Activated CD8-positive, alpha-beta memory T cell treated with anti-CD3 and anti-CD28 coated beads for 36 hours (primary cell): Measurements from ENCODE around the gene EPOP. TPM values are rescaled to one million over a fixed set of nuclear protein-coding genes. Genes with fewer than 3 reads are reported as not detected.

Source experiments
- CTCF ChIA-PET: fragments of 350-600 bp; sonication (Branson Sonifier 250); formaldehyde crosslinking; loops from one replicate; lab custom pipeline; 2021; ENCODE audit warnings: antibody characterized with exemption; lab: Charles Lee
- POLR2A ChIA-PET: fragments of 350-600 bp; sonication (Branson Sonifier 250); formaldehyde crosslinking; loops from one replicate; lab custom pipeline; 2021; ENCODE audit warnings: antibody characterized with exemption; lab: Charles Lee
- total RNA-seq, 2 experiments: library from RNA; stranded (reverse); gene quantifications; one replicate each; pipeline ENCODE4 v1.2.3, GENCODE V29; 2021

Gene EPOP
- total RNA-seq, 2 experiments from 2014 or later, result 56.1 to 56.7 TPM

- POLR2A ChIA-PET, result no interaction called here
- CTCF ChIA-PET, result interaction anchor here (5.8 kb wide), 1 partner anchor 17 kb away, joined by 29 read pairs; no protein-coding TSS in a partner anchor
Observed at GRCh38 chr17:38693700-38694329, 19.1 kb upstream of the EPOP start.

DNA sequence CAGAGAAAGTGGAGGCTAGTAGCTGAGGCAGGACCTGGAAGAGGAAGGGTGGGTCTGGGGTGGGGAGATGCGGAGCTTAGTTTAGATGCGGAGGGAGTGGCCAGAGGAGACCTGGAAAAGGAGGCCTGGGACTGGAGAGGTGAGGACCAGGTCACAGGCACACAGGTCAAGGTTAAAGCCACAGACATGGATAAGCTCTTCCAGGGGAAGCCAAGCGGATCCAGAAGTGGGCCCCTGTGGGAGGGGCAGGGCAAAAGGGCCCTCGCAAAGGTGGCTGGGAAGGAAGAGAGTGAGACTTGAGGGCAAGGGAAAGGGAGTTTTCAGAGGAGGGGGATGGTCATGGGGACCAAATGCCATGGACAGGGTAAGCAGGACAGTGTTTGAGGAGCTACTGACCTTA is 16.4 kb upstream of the EPOP start:
- CTCF ChIA-PET, result interaction anchor here (0.8 to 2.6 kb wide), 2 partner anchors 14 to 44 kb away, joined by 3 to 8 read pairs; partner anchors contain the start of gene MLLT6
- POLR2A ChIA-PET, result no interaction called here

- CTCF ChIA-PET, result interaction anchor here (1.9 to 2.6 kb wide), 2 partner anchors 44 to 45 kb away, joined by 7 to 8 read pairs; no protein-coding TSS in a partner anchor
- POLR2A ChIA-PET, result no interaction called here
Observed at GRCh38 chr17:38690386-38690785, 15.6 kb upstream of the EPOP start.

GRCh38 chr17:38687286-38687685 is 12.5 kb upstream of the EPOP start:
- ChIA-PET POLR2A (interaction anchor here (0.5 to 0.7 kb wide), 2 partner anchors 161 to 415 kb away, joined by 3 to 6 read pairs; no protein-coding TSS in a partner anchor), CTCF (interaction anchor here (0.9 to 2.3 kb wide), 4 partner anchors 9 to 48 kb away, joined by 3 to 7 read pairs (median 4); no protein-coding TSS in a partner anchor)

DNA sequence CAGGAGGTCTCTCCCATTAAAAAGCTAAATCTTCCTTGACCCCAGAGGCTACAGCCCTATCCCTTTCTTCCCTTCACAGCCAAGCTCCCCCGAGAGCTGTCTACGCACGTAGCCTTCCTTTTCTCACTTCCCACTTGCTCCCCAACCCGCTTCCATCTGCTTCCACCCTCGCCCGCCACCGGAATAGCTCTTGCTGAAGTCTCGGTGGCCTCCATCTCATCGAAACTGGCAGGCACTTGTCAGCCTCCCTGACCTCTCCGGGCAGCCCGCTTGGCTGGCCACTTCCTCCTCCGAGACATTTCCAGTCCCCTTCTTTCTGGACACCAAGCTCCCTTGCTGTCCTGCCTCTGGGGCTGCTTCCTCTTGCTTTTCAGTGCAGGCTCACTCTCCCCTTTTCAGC is 10.7 kb upstream of the EPOP start:
- POLR2A ChIA-PET, result no interaction called here
- CTCF ChIA-PET, result interaction anchor here (1.0 to 1.5 kb wide), 3 partner anchors 9 to 43 kb away, joined by 3 read pairs; partner anchors contain the start of gene EPOP

GRCh38 chr17:38681096-38681495 is 6.3 kb upstream of the EPOP start:
- ChIA-PET CTCF (interaction anchor here (0.7 to 2.7 kb wide), 3 partner anchors 46 to 54 kb away, joined by 3 to 11 read pairs (median 3); no protein-coding TSS in a partner anchor), POLR2A (interaction anchor here (0.7 kb wide), 1 partner anchor 34 kb away, joined by 4 read pairs; no protein-coding TSS in a partner anchor)

- POLR2A ChIA-PET, result interaction anchor here (1.5 to 3.4 kb wide), 2 partner anchors 23 to 27 kb away, joined by 6 to 26 read pairs; partner anchors contain the start of gene MLLT6
Observed at GRCh38 chr17:38677819-38678218, 3.1 kb upstream of the EPOP start.

GRCh38 chr17:38676706-38677504 is 2.1 kb upstream of the EPOP start:
- ChIA-PET POLR2A (interaction anchor here (0.9 to 3.4 kb wide), 3 partner anchors 20 to 28 kb away, joined by 4 to 26 read pairs (median 6); partner anchors contain the start of gene MLLT6), CTCF (interaction anchor here (0.5 to 4.3 kb wide), 25 partner anchors 8 to 142 kb away, joined by 3 to 49 read pairs (median 5); partner anchors contain the start of gene CISD3)

More at GRCh38 chr17:38677819-38678218, 3.1 kb upstream of the EPOP start:
- CTCF ChIA-PET, result interaction anchor here (0.7 to 4.3 kb wide), 10 partner anchors 10 to 120 kb away, joined by 3 to 49 read pairs (median 5); no protein-coding TSS in a partner anchor

- ChIA-PET CTCF (interaction anchor here (0.6 to 4.3 kb wide), 5 partner anchors 28 to 57 kb away, joined by 3 to 18 read pairs (median 7); no protein-coding TSS in a partner anchor), POLR2A (interaction anchor here (0.5 to 1.6 kb wide), 4 partner anchors 11 to 1080 kb away, joined by 3 to 5 read pairs (median 4); no protein-coding TSS in a partner anchor)
Observed at GRCh38 chr17:38674014-38674748, 576 bp downstream of the EPOP start.

- POLR2A ChIA-PET, result interaction anchor here (0.5 to 1.6 kb wide), 3 partner anchors 115 to 1080 kb away, joined by 3 to 5 read pairs (median 5); no protein-coding TSS in a partner anchor
- CTCF ChIA-PET, result interaction anchor here (1.6 to 2.5 kb wide), 2 partner anchors 33 to 58 kb away, joined by 7 read pairs; no protein-coding TSS in a partner anchor
Observed at GRCh38 chr17:38673707-38674013, 1.1 kb downstream of the EPOP start.

- ChIA-PET CTCF (interaction anchor here (0.6 to 1.6 kb wide), 3 partner anchors 10 to 62 kb away, joined by 3 to 7 read pairs (median 4); no protein-coding TSS in a partner anchor), POLR2A (interaction anchor here (0.6 kb wide), 1 partner anchor 118 kb away, joined by 5 read pairs; no protein-coding TSS in a partner anchor)
Observed at GRCh38 chr17:38672788-38673706, 1.7 kb downstream of the EPOP start.

- ChIA-PET POLR2A (no interaction called here), CTCF (interaction anchor here (0.5 to 1.0 kb wide), 3 partner anchors 9 to 63 kb away, joined by 3 to 4 read pairs (median 3); no protein-coding TSS in a partner anchor)
Observed at GRCh38 chr17:38671939-38672720, 2.6 kb downstream of the EPOP start.

DNA sequence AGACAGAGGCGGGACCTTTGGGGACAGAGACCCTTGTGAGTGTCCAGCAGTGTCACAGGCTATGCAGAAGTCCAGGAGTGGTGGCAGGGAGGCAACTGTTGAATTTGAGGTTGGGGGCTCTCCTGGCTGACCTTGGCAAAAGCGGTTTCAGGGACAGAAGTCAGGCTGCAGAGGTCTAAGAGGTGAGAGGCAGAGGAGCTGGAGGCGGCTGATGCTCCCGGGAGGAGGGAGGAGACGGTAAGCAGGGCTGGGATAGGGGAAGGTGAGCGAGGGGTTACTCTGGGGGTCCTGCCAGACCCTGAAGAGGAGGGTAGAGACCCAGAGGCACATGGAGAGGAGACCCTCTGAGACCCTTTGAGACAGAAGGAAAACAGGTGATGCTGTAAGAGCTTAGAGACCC is 5.2 kb downstream of the EPOP start:
- ChIA-PET POLR2A (no interaction called here), CTCF (interaction anchor here (0.9 to 11.6 kb wide), 6 partner anchors 9 to 111 kb away, joined by 3 to 98 read pairs (median 9); partner anchors contain the start of gene CISD3)

- ChIA-PET CTCF (interaction anchor here (0.7 to 11.6 kb wide), 24 partner anchors 8 to 179 kb away, joined by 3 to 98 read pairs (median 4); partner anchors contain the start of genes CISD3 and PSMB3), POLR2A (no interaction called here)
Observed at GRCh38 chr17:38667787-38668122, 7.0 kb downstream of the EPOP start.

- ChIA-PET POLR2A (no interaction called here), CTCF (interaction anchor here (0.7 to 11.6 kb wide), 27 partner anchors 8 to 178 kb away, joined by 3 to 98 read pairs (median 4); partner anchors contain the start of genes CISD3 and PSMB3)
Observed at GRCh38 chr17:38667099-38667786, 7.5 kb downstream of the EPOP start.
